Left kidney (tissue), 2 donors: ENCODE results near the gene VIM. TPM values are rescaled to one million over a fixed set of nuclear protein-coding genes. Genes with fewer than 3 reads are reported as not detected.
A peak's percentile ranks its signal among the peaks of the same experiment; 100 is the strongest.

ENCODE experiments used
- DNase-seq: peaks from one replicate; pipeline ENCODE4 v3.0.0-alpha.2; 2013
- polyA plus RNA-seq: library from polyadenylated mRNA; unstranded; fragments of 120-200 nt; gene quantifications from one replicate; pipeline ENCODE4 v1.2.1, GENCODE V29; 2013; ENCODE audit not compliant: insufficient read length

VIM gene
- polyA plus RNA-seq, 1 donor, result 1,231 TPM

GRCh38 chr10:17206210-17206709 is 21.8 kb upstream of the VIM start:
- no peak for DNase-seq

- DNase-seq, result no peak
Observed at GRCh38 chr10:17208476-17208875, 19.6 kb upstream of the VIM start.

GRCh38 chr10:17209302-17209701 is 18.7 kb upstream of the VIM start:
- no peak for DNase-seq

- DNase-seq, result no peak
Observed at GRCh38 chr10:17209881-17210280, 18.2 kb upstream of the VIM start.

- DNase-seq, result no peak
Observed at GRCh38 chr10:17210361-17210760, 17.7 kb upstream of the VIM start.

- DNase-seq, result no peak
Observed at GRCh38 chr10:17212802-17213221, 15.2 kb upstream of the VIM start.

GRCh38 chr10:17213646-17214349 is 14.2 kb upstream of the VIM start:
- DNase-seq, result no peak

GRCh38 chr10:17214526-17214925 is 13.5 kb upstream of the VIM start:
- DNase-seq, result no peak

- DNase-seq, result no peak
Observed at GRCh38 chr10:17214971-17215781, 12.9 kb upstream of the VIM start.

GRCh38 chr10:17215782-17216122 is 12.3 kb upstream of the VIM start:
- DNase-seq, result no peak

- no peak for DNase-seq
Observed at GRCh38 chr10:17216217-17216900, 11.7 kb upstream of the VIM start.

GRCh38 chr10:17216901-17217395 is 11.1 kb upstream of the VIM start:
- DNase-seq, result no peak

- DNase-seq, result no peak
Observed at GRCh38 chr10:17217631-17218232, 10.3 kb upstream of the VIM start.

GRCh38 chr10:17219024-17219423 is 9.0 kb upstream of the VIM start:
- DNase-seq, result no peak

GRCh38 chr10:17220652-17221100 is 7.4 kb upstream of the VIM start:
- DNase-seq, result no peak

- no peak for DNase-seq
Observed at GRCh38 chr10:17222329-17222728, 5.7 kb upstream of the VIM start.

- DNase-seq, result no peak
Observed at GRCh38 chr10:17225808-17226207, 2.2 kb upstream of the VIM start.

- DNase-seq, result no peak
Observed at GRCh38 chr10:17226891-17227303, 1.1 kb upstream of the VIM start.

- peak; percentile 49 for DNase-seq
Observed at GRCh38 chr10:17227367-17228090, 512 bp upstream of the VIM start.

- peak; percentile 84 for DNase-seq
Observed at GRCh38 chr10:17229016-17229716, 1.1 kb downstream of the VIM start.

- no peak for DNase-seq
Observed at GRCh38 chr10:17229717-17229966, 1.6 kb downstream of the VIM start.
